KOPT-K1 (cell line): ENCODE measurements around the gene CXXC5.

Experiments used
- H3K27ac ChIP-seq: fragments of 200-600 bp; sonication (generic); 2 replicates; pipeline ENCODE4 v1.5.1; 2016; ENCODE audit warnings: antibody characterized with exemption, mild to moderate bottlenecking, low read depth, low read length; ENCODE audit not compliant: poor library complexity, severe bottlenecking
- H3K36me3 ChIP-seq: fragments of 200-600 bp; sonication (generic); 2 replicates; pipeline ENCODE4 v1.5.1; 2017; ENCODE audit warnings: antibody characterized with exemption, mild to moderate bottlenecking, low read length, moderate library complexity; ENCODE audit not compliant: insufficient read depth
- H3K9me3 ChIP-seq: fragments of 200-600 bp; sonication (generic); 2 replicates; pipeline ENCODE4 v1.5.1; 2017; ENCODE audit warnings: antibody characterized with exemption, low read length, mild to moderate bottlenecking; ENCODE audit not compliant: insufficient read depth, poor library complexity, severe bottlenecking

The CXXC5 gene

GRCh38 chr5:139644001-139644456 lies 4.1 kb upstream of the CXXC5 start:
- H3K9me3 ChIP-seq = no peaks in the 10 kb centered on the region
- no peak overlapping the region for H3K27ac ChIP-seq
- no peaks in the 10 kb centered on the region for H3K36me3 ChIP-seq

DNA sequence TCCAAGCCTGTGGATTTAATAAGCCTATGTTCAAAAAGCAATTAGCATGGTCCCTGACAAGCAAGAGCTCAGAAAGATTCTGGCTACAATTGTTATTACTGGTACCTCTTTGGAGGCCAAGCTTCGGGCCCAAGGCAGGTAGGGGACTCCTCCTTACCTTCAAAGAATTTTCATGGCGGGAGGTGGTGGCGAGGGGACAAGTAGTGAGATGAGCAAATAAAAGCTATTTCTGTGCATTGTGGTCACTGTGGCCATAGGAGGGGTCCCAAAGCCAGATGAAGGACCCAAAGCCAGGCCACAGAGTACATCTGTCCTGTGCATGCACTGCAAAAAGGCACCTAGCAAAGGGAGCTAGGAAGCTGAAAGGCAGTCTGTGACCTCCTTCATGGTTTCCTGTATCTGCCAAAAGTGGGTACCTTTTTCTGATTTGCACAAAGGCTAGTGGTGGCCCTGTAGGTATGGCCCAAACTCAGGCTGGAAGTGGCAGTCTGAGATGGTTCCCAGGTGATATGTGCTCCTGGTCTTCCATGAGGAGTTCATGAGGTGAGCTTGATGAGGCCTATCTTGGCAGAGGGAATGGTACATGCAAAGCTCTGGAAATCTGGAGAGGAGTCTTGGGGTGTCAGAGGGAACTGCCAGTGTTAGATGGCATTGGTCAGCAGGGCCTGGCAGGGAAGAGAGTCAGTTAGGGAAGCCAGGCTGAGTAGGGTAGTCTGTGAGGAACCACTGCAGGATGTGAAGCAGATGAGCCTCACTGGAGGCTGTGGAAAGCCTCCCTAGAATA lies 3.3 kb upstream of the CXXC5 start:
- peak overlapping the region; percentile 16 for H3K27ac ChIP-seq
- H3K9me3 ChIP-seq = no peaks in the 10 kb centered on the region
- H3K36me3 ChIP-seq = no peaks in the 10 kb centered on the region

- H3K36me3 ChIP-seq = no peaks in the 10 kb centered on the region
- H3K27ac ChIP-seq = peak overlapping the region; percentile 10
- H3K9me3 ChIP-seq = no peaks in the 10 kb centered on the region
Observed at GRCh38 chr5:139645430-139645871, 2.7 kb upstream of the CXXC5 start.

DNA sequence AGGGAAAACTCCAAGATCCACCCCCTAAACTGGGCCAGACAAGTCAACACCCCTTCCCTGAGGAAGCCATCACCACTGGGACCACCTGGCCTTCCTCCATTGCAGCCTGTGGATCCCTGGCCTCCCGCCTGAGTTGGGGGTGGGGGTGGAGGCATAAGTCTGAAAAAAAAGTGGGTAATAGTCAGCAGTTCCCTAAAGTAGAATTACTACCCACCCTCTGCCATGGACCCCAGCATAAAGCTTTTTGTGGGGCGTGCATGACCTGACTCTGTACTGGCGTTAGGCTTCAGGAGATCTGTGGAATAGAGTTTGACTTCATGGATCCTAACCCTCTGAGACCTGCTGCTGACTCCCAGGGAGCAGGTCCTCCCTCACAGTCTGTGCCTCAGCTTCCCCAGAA lies 2.0 kb upstream of the CXXC5 start:
- Histone ChIP-seq H3K27ac (peak overlapping the region; percentile 63), H3K36me3 (no peaks in the 10 kb centered on the region), H3K9me3 (no peaks in the 10 kb centered on the region)

- H3K36me3 ChIP-seq = no peaks in the 10 kb centered on the region
- peak overlapping the region; percentile 63 for H3K27ac ChIP-seq
- no peaks in the 10 kb centered on the region for H3K9me3 ChIP-seq
Observed at GRCh38 chr5:139646912-139647505, 1.1 kb upstream of the CXXC5 start.

- H3K36me3 ChIP-seq = no peaks in the 10 kb centered on the region
- no peaks in the 10 kb centered on the region for H3K9me3 ChIP-seq
- H3K27ac ChIP-seq = peak overlapping the region; percentile 63
Observed at GRCh38 chr5:139647506-139648204, 494 bp upstream of the CXXC5 start.

GRCh38 chr5:139649082-139649991 lies 1.2 kb downstream of the CXXC5 start:
- H3K9me3 ChIP-seq = no peaks in the 10 kb centered on the region
- peak overlapping the region; percentile 63 for H3K27ac ChIP-seq

GRCh38 chr5:139650031-139650688 lies 2.0 kb downstream of the CXXC5 start:
- no peaks in the 10 kb centered on the region for H3K9me3 ChIP-seq
- H3K27ac ChIP-seq = peak overlapping the region; percentile 63
- no peaks in the 10 kb centered on the region for H3K36me3 ChIP-seq

More at GRCh38 chr5:139649082-139649991, 1.2 kb downstream of the CXXC5 start:
- no peaks in the 10 kb centered on the region for H3K36me3 ChIP-seq

- H3K27ac ChIP-seq = peak overlapping the region; percentile 63
Observed at GRCh38 chr5:139650689-139651042, 2.5 kb downstream of the CXXC5 start.

DNA sequence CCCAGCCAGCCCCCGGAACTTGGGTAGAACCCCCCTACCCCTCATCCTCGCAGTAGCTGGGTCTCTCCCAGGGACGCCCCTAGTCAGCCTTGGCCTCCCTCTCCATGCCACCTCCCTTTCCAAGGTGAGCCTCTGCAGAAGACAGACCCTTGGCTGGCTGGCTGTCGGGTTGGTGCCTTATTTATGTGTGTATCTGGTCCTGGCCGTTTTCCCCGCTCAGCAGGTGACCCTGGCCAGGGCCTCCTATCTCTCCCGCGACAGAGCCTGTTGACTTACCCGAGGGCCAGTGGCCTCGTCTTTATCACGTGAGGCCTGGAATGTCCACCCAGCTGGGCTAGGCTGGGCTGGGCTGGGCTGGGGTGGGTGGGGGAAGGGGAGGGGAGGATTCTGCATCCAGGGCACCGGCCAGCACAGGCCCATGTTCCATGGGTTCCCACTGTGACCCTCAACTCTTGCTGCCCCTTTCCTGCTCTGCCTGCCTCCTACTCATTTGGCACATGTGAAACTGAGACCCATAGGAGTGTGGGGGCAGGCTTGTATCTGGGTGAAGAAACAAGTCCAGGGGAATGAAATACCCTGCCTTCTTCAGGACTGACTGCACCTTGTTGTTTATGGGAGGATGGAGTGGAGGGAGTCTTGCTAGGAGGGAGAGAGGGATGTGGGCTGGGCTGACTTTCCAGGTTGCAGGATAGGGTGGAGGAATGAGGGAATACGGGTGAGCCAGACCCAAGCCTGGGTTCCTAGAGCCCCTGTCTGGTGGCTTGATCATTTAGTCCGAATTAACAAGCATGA lies 3.1 kb downstream of the CXXC5 start:
- Histone ChIP-seq H3K27ac (peak overlapping the region; percentile 63), H3K36me3 (no peaks in the 10 kb centered on the region), H3K9me3 (no peaks in the 10 kb centered on the region)

More at GRCh38 chr5:139650689-139651042, 2.5 kb downstream of the CXXC5 start:
- H3K36me3 ChIP-seq = no peaks in the 10 kb centered on the region
- no peaks in the 10 kb centered on the region for H3K9me3 ChIP-seq

DNA sequence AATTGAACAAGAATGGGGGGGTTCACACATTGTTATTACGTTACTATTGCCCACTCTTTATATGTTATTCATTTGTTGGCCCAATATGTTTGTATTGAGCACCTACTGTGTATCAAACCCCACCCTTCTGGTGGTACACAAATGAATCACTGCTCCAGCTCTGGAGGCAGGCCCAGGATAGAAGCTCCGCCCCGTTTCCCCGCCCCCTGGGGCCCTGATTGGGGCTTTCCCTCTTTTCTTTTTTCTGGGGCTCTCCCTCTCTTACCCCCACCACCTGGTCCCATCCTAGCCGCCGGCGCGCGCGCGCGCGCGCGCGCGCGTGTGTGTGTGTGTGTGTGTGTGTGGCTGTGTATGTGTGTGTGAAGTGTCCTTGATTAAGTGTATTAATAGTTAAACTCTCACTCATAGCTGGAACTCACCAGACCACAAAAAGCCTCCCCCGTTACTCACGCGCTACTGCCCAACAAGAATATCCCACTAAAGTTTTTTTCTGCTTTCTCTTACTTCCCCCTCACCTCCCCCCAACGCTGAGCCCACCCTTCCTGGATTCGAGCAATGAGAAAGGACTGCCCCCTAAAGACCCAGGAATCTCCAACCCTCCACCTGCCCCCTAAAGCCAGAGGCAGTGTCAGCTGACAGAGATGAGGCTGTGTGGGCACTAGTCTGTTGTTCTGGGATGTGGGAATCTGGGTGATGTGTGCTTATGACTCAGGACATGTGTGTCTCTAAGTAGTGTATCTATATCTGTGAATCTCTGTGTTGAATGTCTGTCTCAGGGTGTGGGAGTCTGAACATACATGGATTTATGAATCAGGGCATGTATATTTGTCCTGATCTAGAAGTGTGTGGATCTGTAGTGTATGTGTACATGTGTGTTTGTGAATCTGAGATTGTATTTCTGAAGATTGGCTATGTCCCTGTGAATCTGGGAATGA lies 4.0 kb downstream of the CXXC5 start:
- peak overlapping the region; percentile 48 for H3K27ac ChIP-seq
- no peaks in the 10 kb centered on the region for H3K36me3 ChIP-seq
- no peaks in the 10 kb centered on the region for H3K9me3 ChIP-seq

DNA sequence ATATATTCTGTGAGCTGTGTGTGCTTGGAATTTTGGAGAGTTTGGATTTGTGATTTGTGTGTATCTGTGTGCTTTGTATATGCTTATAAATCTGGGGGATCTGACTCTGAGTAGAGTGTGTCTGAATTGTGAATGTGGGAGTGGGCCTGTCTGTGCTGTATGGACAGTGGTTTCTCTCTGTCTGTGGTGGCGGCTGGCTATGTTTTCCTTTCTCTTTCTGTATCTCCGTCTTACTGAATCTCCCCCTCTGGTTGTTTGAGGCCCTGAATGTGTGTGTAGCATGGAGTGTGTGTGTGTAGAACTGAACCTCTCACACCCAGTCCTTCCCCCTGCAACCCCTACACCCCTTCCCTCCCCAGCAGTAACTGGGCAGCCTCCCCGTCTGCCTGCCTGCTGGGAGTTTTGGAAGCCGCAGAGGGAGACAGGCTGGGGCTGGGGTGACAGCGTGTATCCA lies 4.7 kb downstream of the CXXC5 start:
- H3K9me3 ChIP-seq = no peaks in the 10 kb centered on the region
- H3K27ac ChIP-seq = peak overlapping the region; percentile 48
- no peaks in the 10 kb centered on the region for H3K36me3 ChIP-seq

- Histone ChIP-seq H3K9me3 (no peaks in the 10 kb centered on the region), H3K27ac (peak overlapping the region; percentile 48), H3K36me3 (no peaks in the 10 kb centered on the region)
Observed at GRCh38 chr5:139653616-139654015, 5.5 kb downstream of the CXXC5 start.
